Nephron (organoid): ENCODE results near the gene SMYD4.
A peak's percentile ranks its signal among the peaks of the same experiment; 100 is the strongest.
"Not testable (repeated sequence)": the region's sequence is repeated elsewhere in the genome, so short reads cannot be mapped to it uniquely, and the experiment has no call there.

Experiments
- H3K27ac Mint-ChIP-seq, 3 experiments: 2 replicates each; pipeline ENCODE4 v1.8.0; 2020; ENCODE audit warnings: mixed read lengths in 3 of 3, mild to moderate bottlenecking in 2 of 3, moderate library complexity in 1 of 3
- H3K27me3 Mint-ChIP-seq: 2 replicates; pipeline ENCODE4 v1.8.0; 2021; ENCODE audit warnings: low read depth, mild to moderate bottlenecking, moderate library complexity, mixed read lengths
- H3K36me3 Mint-ChIP-seq: 2 replicates; pipeline ENCODE4 v1.8.0; 2020; ENCODE audit warnings: low read depth, mixed read lengths
- H3K4me1 Mint-ChIP-seq: 2 replicates; pipeline ENCODE4 v1.8.0; 2020; ENCODE audit warnings: mixed read lengths
- H3K4me3 Mint-ChIP-seq, 3 experiments: 2 replicates each; pipeline ENCODE4 v1.8.0; 2020; ENCODE audit warnings: mild to moderate bottlenecking in 3 of 3, mixed read lengths in 3 of 3, moderate library complexity in 2 of 3
- H3K9me3 Mint-ChIP-seq: 2 replicates; pipeline ENCODE4 v1.8.0; 2020; ENCODE audit warnings: mixed read lengths
- CTCF ChIP-seq, 3 experiments: fragments of 200-600 bp; sonication (generic); IDR thresholded peaks; one replicate each; pipeline ENCODE4 v1.5.0; 2021; ENCODE audit warnings: antibody characterized with exemption in 3 of 3; ENCODE audit not compliant: unreplicated experiment in 3 of 3

The SMYD4 gene

GRCh38 chr17:1803280-1803679 is 26.4 kb downstream of the SMYD4 start:
- Mint-ChIP-seq H3K36me3 (peaks cover 35% of the 10 kb centered on the region), H3K4me3 (no peak overlapping the region), H3K9me3 (no peaks in the 10 kb centered on the region), H3K4me1 (no peaks in the 10 kb centered on the region), H3K27me3 (no peaks in the 10 kb centered on the region), H3K27ac (no peak overlapping the region)
- TF ChIP-seq CTCF (IDR thresholded peaks at IDR 0.05; ENCODE audit: unreplicated experiment in 3 of 3), result no peak

- Mint-ChIP-seq H3K36me3 (peaks cover 32% of the 10 kb centered on the region), H3K9me3 (no peaks in the 10 kb centered on the region), H3K27ac (no peak overlapping the region)
These were observed 27.3 kb downstream of the SMYD4 start for GRCh38 chr17:1802429-1802828.

GRCh38 chr17:1800712-1801111 is 29.0 kb downstream of the SMYD4 start:
- no peak for TF ChIP-seq CTCF (IDR thresholded peaks at IDR 0.05; ENCODE audit: unreplicated experiment in 3 of 3)
- Mint-ChIP-seq H3K27me3 (no peaks in the 10 kb centered on the region), H3K27ac (no peak overlapping the region), H3K9me3 (no peaks in the 10 kb centered on the region), H3K4me3 (no peak overlapping the region), H3K36me3 (peaks cover 35% of the 10 kb centered on the region), H3K4me1 (peaks cover 10% of the 10 kb centered on the region)

More at GRCh38 chr17:1802429-1802828, 27.3 kb downstream of the SMYD4 start:
- H3K4me3 Mint-ChIP-seq, result no peak overlapping the region
- H3K27me3 Mint-ChIP-seq, result no peaks in the 10 kb centered on the region
- TF ChIP-seq CTCF (IDR thresholded peaks at IDR 0.05; ENCODE audit: unreplicated experiment in 3 of 3), result no peak
- H3K4me1 Mint-ChIP-seq, result peaks cover under 1% of the 10 kb centered on the region

GRCh38 chr17:1800240-1800639 is 29.5 kb downstream of the SMYD4 start:
- Mint-ChIP-seq H3K27ac (no peak overlapping the region), H3K4me1 (peaks cover 10% of the 10 kb centered on the region), H3K9me3 (no peaks in the 10 kb centered on the region), H3K4me3 (no peak overlapping the region), H3K36me3 (peaks cover 35% of the 10 kb centered on the region), H3K27me3 (no peaks in the 10 kb centered on the region)
- no peak for TF ChIP-seq CTCF (IDR thresholded peaks at IDR 0.05; ENCODE audit: unreplicated experiment in 3 of 3)

GRCh38 chr17:1797846-1798245 is 31.9 kb downstream of the SMYD4 start:
- not testable (repeated sequence) for H3K4me1 Mint-ChIP-seq

GRCh38 chr17:1797323-1797722 is 32.4 kb downstream of the SMYD4 start:
- H3K9me3 Mint-ChIP-seq, result no peaks in the 10 kb centered on the region
- peaks cover 10% of the 10 kb centered on the region for H3K4me1 Mint-ChIP-seq
- peak overlapping the region; percentile 43 to 74 (median 45) for H3K27ac Mint-ChIP-seq
- TF ChIP-seq CTCF (IDR thresholded peaks at IDR 0.05; ENCODE audit: unreplicated experiment in 3 of 3), result no peak
- no peak overlapping the region for H3K4me3 Mint-ChIP-seq
- no peaks in the 10 kb centered on the region for H3K27me3 Mint-ChIP-seq
- peaks cover 29% of the 10 kb centered on the region for H3K36me3 Mint-ChIP-seq

More at GRCh38 chr17:1797846-1798245, 31.9 kb downstream of the SMYD4 start:
- not testable (repeated sequence) for H3K9me3 Mint-ChIP-seq, H3K27ac Mint-ChIP-seq, H3K27me3 Mint-ChIP-seq, H3K4me3 Mint-ChIP-seq
- peaks cover 30% of the 10 kb centered on the region for H3K36me3 Mint-ChIP-seq
